Left lobe of liver (tissue), 2 donors: ENCODE measurements around the gene GRK1. TPM values are rescaled to one million over a fixed set of nuclear protein-coding genes. Genes with fewer than 3 reads are reported as not detected.
"Not testable (repeated sequence)": the region's sequence is repeated elsewhere in the genome, so short reads cannot be mapped to it uniquely, and the experiment has no call there.

Experiments
- ATAC-seq: fragments of 200-7000 bp; cut with Tn5 transposase; one replicate; pipeline ENCODE4 v1.9.1; 2020; ENCODE audit warnings: mild to moderate bottlenecking, moderate library complexity
- DNase-seq: peaks from one replicate; pipeline ENCODE4 v3.0.0-alpha.2; 2020; ENCODE audit warnings: low spot score
- total RNA-seq: library from RNA; stranded (reverse); gene quantifications from one replicate; pipeline ENCODE4 v1.2.1, GENCODE V29; 2021
- donor health status: DM: no; HTN: no; CAD: no; lungs with moderate emphysema.
- donor health status: DM: no; HTN: yes; CAD: no.

Gene GRK1
- total RNA-seq, 1 donor from 2014 or later, result not detected

DNA sequence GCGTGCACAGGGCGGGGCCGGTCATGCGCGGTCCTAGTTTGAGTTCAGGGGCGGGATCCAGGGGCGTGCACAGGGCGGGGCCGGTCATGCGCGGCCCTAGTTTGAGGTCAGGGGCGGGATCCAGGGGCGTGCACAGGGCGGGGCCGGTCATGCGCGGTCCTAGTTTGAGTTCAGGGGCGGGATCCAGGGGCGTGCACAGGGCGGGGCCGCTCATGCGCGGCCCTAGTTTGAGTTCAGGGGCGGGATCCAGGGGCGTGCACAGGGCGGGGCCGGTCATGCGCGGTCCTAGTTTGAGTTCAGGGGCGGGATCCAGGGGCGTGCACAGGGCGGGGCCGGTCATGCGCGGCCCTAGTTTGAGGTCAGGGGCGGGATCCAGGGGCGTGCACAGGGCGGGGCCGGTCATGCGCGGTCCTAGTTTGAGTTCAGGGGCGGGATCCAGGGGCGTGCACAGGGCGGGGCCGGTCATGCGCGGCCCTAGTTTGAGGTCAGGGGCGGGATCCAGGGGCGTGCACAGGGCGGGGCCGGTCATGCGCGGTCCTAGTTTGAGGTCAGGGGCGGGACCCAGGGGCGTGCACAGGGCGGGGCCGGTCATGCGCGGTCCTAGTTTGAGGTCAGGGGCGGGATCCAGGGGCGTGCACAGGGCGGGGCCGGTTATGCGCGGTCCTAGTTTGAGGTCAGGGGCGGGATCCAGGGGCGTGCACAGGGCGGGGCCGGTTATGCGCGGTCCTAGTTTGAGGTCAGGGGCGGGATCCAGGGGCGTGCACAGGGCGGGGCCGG lies 58.5 kb downstream of the GRK1 start:
- not testable (repeated sequence) for ATAC-seq, DNase-seq

DNA sequence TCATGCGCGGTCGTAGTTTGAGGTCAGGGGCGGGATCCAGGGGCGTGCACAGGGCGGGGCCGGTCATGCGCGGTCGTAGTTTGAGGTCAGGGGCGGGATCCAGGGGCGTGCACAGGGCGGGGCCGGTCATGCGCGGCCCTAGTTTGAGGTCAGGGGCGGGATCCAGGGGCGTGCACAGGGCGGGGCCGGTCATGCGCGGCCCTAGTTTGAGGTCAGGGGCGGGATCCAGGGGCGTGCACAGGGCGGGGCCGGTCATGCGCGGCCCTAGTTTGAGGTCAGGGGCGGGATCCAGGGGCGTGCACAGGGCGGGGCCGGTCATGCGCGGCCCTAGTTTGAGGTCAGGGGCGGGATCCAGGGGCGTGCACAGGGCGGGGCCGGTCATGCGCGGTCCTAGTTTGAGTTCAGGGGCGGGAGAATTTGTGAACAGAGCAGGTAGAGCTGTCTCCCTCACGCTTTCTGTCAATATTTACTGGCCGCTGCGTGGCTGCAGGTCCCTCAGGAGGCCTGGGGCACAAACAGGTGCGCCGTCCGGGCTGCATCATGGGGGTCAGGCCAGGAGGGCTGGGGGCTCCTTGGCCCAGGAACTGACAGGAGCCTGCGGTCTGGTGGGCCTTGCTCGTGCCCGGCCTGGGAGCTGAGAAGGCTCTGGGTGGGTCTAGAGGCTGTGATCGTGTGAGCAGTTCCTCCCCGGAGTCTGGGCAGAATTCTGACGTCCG lies 59.2 kb downstream of the GRK1 start:
- DNase-seq, result not testable (repeated sequence)

DNA sequence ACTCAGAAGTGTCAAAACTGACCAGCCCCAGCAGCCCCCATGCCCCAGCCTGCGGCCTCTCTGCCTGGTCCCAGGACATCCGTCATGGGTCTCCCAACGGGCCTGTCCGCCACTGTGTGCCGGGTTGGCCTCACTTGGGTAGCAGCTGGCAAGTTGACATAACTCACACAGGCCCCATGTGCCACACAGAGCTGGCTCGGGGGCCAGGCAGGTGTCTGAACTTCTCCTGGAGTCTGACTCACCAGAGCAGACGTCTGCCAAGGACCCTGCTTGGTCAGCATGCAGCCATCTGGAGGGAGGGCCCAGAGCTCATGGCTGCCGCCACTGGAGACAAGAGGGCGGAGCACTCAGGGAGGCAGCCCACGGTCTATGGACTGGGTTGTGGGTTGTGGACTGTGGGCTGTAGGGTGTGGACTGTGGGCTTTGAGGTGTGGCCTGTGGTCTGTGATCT lies 60.0 kb downstream of the GRK1 start:
- no peak for DNase-seq

More for the DNA sequence above, 59.2 kb downstream of the GRK1 start:
- ATAC-seq, result not testable (repeated sequence)

DNA sequence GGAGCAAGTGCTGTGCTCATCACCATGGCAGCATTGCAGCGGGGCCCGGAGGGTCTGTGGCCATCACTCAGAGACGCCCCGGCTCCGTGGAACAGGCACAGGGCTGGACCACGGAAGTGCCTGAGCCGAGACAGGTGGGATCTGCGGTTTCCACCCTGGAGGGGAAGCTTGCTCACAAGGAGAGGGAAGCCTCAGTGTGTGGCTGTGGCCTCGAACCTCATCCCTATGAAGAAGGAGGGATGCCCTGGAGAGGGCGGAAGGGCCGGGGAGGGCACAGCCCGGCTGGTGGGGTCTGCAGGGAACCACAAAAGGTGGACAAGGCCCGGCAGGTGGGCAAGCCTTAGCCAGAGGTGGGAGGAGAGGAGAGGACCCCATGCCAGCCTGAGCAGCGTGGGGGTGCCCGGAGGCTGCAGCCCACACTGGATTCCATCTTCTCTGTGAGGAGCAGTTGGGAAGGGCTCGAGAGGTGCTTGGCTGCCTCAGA lies 61.6 kb downstream of the GRK1 start:
- DNase-seq (no peak), ATAC-seq (no peak)

More for the DNA sequence above, 60.0 kb downstream of the GRK1 start:
- ATAC-seq, result no peak

DNA sequence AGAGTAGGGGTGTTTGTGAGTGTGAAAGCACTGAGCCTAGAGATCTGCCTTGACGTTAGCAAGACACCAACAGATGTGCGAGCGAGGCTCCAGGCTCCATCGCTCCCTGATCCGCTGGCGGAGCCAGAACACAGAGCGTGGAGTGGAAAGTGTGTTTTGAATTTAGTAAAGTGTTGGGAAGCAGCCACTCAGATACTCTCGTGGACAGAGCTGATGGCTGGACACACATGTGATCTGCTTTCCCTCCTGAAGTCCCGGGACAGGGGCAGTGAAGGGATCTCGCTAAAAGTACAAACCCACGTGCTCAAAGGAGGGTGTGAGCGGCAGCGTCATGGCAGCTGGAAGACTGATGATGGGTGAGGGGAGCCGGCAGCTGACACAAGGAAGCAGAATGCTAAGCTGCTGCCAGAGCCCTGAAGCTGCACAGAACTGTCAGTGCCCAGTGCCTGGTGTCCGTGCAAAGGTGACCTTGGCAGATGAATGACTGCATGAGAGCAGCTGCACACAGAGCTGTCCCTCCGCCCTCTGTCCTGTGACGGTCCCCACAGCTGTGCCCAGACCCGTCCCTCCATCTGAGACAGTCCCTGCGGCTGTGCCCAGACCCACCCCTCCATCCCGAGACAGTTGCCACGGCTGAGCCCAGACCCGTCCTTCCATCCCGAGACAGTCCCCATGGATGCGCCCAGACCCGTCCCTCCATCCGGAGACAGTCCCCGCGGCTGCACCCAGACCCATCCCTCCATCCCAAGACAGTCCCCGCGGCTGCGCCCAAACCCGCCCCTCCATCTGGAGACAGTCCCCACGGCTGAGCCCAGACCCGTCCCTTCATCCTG lies 62.4 kb downstream of the GRK1 start:
- no peak for DNase-seq
- no peak for ATAC-seq

DNA sequence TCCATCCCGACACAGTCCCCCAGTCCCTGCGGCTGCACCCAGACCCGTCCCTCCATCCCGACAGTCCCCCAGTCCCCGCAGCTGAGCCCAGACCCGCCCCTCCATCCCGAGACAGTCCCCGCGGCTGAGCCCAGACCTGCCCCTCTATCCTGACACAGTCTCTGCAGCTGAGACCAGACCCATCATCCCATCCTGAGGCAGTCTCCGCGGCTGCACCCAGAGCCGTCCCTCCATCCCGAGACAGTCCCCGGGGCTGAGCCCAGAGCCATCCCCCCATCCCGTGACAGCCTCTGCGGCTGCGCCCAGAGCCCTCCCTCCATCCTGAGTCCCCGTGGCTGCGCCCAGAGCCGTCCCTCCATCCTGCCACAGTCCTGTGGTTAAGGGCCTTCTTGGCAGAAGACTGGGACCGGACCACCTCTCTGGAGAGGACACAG lies 63.3 kb downstream of the GRK1 start:
- ATAC-seq, result no peak
- no peak for DNase-seq

DNA sequence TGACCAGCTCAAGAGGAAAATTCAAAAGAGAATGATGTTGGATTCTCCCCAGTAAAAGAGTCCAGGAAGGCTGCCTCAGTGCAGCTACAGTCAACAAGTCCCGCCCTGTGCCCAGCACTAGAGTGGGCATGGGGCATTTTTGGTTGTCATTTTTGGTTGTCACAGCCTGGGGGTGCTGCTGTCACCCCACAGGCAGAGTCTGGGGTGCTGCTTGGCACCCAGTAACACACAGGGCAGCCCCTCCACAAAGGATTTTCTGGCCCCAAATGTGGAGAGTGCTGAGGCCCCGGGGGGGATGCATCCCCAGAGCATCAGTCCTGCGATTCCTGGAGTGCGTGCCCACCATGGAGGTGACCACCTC lies 63.8 kb downstream of the GRK1 start:
- ATAC-seq, result no peak

DNA sequence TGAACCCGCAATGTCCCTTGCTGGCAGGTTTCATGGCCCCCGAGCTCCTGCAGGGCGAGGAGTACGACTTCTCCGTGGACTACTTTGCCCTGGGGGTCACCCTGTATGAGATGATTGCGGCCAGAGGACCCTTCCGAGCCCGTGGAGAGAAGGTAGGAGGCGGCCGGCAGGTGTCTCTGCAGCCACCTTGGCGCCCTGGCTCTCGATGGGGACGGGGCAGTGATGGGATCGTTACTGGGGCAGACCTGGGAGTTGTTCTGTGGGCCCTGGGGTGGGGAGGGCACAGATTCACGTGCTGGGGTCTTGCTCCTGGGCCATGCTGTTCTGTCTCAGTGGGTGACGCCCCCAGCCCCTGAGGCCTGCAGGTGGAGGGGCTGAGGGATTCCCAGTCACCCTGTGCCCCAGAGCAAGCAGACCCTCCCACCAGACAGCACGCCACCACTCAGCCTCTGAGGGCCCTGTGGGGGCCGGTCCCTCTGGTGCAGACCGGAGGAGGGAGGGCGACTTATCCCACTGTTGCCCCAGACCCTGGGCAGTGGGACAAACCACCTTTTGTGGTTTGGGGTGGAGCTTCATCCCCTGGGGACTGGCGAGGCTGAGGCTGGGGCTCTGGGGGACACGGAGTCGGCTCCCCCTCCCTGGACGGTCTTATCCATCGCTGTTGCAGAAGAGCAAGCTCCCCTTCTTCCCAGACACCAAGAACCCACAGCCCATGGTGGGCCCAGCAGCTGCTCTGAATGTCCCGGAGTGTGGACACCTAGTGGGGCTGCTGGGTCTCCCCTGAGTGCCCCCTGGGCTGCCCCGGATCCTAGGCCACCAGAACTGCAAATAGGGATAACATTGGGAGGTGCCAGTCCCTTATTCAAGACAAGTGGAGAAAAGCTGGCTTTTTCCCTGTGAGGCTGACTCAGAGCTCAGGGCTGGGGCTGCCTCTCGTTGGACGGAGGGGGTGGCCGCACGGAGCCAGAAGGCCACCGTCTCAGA lies 64.5 kb downstream of the GRK1 start:
- no peak for ATAC-seq
- DNase-seq, result no peak

More for the DNA sequence above, 63.8 kb downstream of the GRK1 start:
- DNase-seq, result no peak

DNA sequence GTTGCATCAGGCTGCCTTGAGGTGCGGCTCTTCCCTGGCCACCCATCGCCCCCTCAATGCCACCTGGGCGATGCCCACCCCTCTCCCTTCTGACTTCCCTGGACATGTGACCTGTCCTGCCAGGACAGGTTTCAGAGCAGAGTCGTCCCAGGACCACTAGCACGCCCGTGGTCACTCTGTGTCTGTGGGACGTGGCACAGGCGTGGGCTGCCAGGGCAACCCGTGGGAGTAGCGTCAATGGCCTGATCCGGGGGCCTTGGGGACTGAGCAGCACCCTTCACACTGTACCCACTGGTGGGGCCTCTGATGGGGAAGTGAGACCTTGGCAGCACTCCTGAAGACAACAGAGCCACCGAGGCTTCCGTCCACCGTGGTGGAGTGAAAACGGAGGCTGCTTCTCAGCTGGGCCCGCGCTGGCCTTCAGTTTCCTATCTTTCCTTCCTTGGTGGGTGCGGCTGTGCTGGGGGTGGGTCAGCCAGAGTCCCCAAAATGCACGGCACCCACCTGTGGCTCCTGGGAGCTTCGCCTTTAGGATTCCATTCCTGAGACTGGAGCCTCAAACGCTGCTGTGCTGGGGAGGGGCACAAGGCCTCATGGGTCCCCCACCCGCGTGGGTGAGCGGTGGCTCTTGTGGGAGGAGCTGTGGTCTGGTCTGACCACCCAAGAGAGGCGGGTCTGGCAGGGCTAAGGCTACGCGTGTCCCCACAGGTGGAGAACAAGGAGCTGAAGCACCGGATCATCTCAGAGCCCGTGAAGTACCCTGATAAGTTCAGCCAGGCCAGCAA lies 65.3 kb downstream of the GRK1 start:
- ATAC-seq (no peak), DNase-seq (no peak)

DNA sequence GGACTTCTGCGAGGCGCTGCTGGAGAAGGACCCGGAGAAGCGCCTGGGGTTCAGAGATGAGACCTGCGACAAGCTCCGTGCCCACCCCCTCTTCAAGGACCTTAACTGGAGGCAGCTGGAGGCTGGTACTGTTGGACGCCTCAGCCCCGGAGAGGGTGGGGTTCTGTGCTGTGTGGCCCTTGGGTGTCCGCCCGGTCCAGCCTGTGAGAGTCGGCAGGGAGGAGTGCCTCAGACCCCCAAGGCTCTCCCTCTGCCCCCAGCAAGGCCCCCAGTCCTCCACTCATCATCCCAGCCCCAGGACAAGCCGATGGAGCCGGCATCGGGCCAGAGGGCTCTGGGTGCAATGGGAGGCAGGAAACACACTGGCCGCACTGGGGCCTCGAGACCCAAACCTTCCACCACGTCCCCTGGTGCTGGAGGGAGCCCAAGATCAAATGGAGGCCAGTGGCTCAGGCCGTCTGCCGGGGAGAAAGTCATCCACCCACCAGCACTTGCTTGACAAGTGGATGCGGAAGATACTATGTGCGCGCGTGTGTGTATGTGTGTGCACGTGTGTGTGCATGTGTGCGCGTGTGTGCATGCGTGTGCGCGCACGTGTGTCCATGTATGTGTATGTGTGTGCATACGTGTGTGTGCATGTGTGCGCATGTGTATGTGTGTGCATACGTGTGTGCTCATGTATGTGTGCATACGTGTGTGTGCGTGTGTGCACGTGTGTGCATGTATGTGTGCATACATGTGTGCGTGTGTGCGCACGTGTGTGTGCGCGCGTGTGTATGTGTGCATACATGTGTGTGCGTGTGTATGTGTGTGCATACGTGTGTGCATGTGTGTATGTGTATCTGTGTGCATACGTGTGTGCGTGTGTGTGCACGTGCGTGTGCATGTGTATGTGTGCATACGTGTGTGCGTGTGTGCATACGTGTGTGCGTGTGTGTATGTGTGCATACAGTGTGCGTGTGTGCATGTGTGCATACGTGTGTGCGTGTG lies 66.2 kb downstream of the GRK1 start:
- DNase-seq (no peak), ATAC-seq (no peak)

DNA sequence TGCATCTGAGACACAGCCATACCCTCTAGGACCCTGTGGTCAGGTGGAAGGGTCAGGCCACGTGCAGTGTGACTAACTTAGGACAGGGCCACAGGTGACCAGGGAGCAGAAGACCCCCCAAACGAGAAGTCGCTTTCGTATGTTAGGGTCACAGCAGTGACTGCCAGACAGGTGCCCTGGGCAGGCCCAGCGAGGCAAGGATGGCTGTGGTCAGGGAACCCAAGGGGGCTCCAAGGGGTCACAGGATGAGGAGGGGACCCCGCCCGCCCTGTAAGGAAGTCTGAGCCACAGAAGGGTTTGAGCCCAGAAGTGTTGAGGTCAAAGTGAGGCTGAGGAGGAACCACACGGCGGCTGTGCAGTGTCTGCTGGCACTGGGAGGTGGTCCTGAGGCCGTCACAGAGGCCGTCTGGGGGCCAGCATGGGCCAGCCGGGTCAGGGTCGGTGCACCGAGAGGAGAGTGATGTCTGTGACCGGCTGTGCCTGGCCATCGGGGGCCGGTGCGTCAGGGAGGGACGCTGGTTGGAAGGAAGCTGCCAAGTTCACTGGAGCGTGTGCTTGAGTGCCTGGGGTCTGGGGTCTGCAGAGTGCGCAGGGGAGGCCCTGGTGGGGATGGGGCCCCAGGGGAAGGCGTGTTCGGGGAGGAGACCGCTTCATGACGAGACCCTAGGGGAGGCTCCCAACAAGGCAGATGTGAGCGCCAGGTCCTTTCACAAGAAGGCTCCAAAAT lies 67.2 kb downstream of the GRK1 start:
- DNase-seq, result no peak

DNA sequence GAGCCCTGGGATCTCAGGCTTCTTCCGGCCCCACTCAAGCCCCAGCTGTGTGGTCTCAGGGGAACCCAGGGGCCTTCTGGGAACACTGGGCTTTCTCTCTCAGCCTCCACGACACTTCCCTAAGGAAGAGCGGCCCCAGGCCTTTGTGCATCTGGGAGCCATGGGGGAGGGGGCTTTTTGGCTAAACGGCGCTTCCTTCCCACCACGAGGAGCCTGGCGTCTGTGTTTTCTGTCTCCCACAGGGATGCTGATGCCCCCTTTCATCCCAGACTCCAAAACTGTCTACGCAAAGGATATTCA lies 67.8 kb downstream of the GRK1 start:
- ATAC-seq, result no peak
- no peak for DNase-seq

More for the DNA sequence above, 67.2 kb downstream of the GRK1 start:
- no peak for ATAC-seq

DNA sequence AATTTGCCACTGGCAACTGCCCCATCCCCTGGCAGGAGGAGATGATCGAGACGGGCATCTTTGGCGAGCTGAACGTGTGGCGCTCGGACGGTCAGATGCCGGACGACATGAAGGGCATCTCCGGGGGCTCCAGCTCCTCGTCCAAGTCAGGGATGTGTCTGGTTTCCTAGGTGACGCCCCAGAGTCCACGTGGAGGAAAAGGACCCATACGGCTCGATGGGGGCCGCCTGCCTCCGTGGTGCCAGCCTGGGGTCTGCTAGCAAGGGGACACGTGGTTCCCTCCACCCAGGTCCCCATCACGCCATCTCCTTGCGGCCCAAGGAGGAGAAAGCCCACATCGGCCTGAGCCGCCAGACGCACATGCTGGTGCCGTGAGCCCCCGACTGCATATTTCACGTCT lies 68.2 kb downstream of the GRK1 start:
- ATAC-seq, result no peak
- DNase-seq, result no peak

DNA sequence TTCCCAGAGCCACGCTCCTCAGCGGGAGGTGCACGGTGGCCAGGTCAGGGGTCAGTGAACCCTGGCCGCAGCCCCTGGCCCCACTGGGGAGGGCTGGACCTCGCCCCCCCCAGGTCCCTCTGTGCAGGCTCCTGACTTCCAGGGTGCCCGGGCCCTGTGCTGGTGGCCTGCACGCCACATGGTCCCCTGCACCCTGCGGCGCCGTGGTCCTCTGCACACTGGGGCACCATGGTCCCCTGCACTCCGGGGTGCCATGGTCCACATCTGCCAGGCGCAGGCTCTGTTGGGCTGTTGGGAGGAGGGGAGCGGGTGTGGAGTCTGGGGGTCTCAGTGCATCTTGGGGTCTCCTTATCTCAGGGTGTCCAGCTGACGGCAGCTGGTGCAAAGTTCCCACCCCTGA lies 68.7 kb downstream of the GRK1 start:
- DNase-seq (no peak), ATAC-seq (no peak)

DNA sequence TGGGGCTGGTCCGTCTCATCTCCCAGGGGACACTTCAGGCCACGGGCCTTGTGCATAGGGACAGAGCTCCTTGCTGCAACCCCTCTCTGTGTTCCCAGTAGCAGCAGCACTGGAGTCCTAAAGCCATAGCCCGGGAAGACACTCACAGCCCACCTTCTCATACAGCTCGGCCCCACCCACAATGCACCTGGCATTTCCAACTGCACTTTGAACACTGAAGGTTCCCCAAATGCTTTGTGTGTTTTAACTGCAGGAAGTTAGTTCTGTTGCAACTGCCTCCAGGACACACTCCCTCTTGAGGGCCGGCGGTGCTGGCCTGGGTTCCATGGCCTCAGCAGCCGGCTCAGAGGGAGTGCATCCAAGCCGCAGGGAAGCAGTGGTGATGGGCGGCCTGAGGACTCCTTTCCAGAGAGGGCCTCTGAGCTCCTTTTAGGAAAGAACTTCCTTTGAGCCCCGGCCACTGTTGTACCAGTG lies 69.3 kb downstream of the GRK1 start:
- DNase-seq (no peak), ATAC-seq (no peak)

DNA sequence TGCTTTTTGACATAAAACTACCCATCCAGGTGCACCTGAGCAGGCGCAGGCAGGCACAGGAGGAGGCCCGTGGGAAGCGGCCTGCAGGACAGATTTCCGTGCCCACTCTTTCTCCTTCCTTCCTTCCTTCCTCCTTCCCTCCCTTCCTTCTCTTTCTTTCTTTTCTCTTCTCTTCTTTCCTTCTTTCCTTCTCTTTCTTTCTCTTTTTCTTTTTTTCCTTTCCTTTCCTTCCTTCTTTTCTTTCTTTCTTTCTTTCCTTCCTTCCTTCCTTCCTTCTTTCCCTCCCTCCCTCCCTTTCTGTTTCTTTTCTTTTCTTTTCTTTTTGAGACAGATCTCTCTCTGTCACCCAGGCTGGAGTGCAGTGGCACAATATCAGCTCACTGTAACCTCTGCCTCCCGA lies 70.8 kb downstream of the GRK1 start:
- DNase-seq (no peak), ATAC-seq (no peak)

DNA sequence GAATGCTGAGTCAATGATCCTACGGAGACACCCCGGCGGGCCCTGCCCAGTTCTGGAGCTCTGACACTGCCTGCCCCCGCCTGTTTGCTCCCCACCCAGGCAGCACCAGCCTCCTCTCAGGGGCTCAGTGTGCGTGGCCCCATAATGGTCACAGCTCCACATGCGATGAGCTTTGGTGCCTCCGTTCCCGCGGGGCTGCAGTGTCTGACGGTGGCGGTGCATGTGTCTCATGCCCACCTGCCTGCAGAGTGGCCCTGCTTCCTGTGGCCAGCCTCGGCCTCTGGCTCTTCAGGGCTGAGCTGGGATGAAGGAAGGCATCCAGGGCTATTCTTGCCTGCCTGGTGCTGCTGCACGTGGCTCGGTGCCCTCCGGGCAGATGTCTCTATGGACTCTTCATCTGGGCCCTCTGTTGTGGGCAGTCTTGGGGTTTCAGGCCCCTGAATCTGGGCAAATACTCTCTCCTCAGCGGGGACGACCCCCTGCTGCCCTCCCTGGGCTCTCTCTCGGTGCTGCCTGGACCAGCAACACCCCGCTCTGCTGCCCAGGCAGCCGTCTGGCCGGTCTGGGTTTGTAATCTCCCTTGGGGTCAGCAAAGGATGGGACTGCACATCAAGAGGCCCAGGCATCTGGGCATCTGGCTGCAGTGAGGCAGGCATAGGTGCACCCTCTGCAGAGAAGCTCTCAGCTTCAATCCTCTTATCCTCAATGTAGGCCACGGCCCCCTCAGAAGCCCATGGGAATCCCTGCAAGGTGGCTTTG lies 72.7 kb downstream of the GRK1 start:
- no peak for ATAC-seq
- DNase-seq, result no peak
